EL (cell line): Measurements from ENCODE around the gene PRR30.
A peak's percentile ranks its signal among the peaks of the same experiment; 100 is the strongest.
"Not testable (repeated sequence)": the region's sequence is repeated elsewhere in the genome, so short reads cannot be mapped to it uniquely, and the experiment has no call there.

Experiments used
- DNase-seq: peaks from one replicate; pipeline ENCODE4 v3.0.0-alpha.2; 2016

Gene PRR30

GRCh38 chr2:27127883-27128667, 11.1 kb downstream of the PRR30 start:
- no peak for DNase-seq

- DNase-seq: no peak
These were observed 12.9 kb downstream of the PRR30 start for GRCh38 chr2:27126252-27126710.

GRCh38 chr2:27125104-27125503, 14.1 kb downstream of the PRR30 start:
- no peak for DNase-seq

- peak; percentile 15 for DNase-seq
These were observed 15.7 kb downstream of the PRR30 start, which contains the start of gene ABHD1 for GRCh38 chr2:27123302-27124150. Gene ABHD1, plus strand, starts transcription at chr2:27123815. Its CDS starts 134 bp downstream, at chr2:27123949.

- no peak for DNase-seq
These were observed 16.4 kb downstream of the PRR30 start for GRCh38 chr2:27122791-27123190.

- DNase-seq: no peak
These were observed 17.3 kb downstream of the PRR30 start for GRCh38 chr2:27121906-27122305.

GRCh38 chr2:27119330-27119670, 19.9 kb downstream of the PRR30 start:
- not testable (repeated sequence) for DNase-seq

- no peak for DNase-seq
These were observed 20.5 kb downstream of the PRR30 start, which contains the start of gene CGREF1 for GRCh38 chr2:27118525-27119329. Gene CGREF1, minus strand, starts transcription at chr2:27119128. Its CDS starts 14,762 bp downstream, at chr2:27104366.

GRCh38 chr2:27117995-27118524, 21.1 kb downstream of the PRR30 start:
- DNase-seq: no peak

GRCh38 chr2:27115519-27115918, 23.7 kb downstream of the PRR30 start:
- no peak for DNase-seq

- not testable (repeated sequence) for DNase-seq
These were observed 27.7 kb downstream of the PRR30 start for GRCh38 chr2:27111392-27112078.

GRCh38 chr2:27110603-27111352, 28.4 kb downstream of the PRR30 start:
- DNase-seq: not testable (repeated sequence)

GRCh38 chr2:27109083-27109482, 30.1 kb downstream of the PRR30 start:
- no peak for DNase-seq

- DNase-seq: no peak
These were observed 31.0 kb downstream of the PRR30 start for GRCh38 chr2:27108221-27108620.

GRCh38 chr2:27105981-27106380, 33.2 kb downstream of the PRR30 start:
- no peak for DNase-seq

- no peak for DNase-seq
These were observed 36.9 kb downstream of the PRR30 start for GRCh38 chr2:27102329-27102728.

GRCh38 chr2:27100036-27100435, 39.2 kb downstream of the PRR30 start:
- DNase-seq: no peak

GRCh38 chr2:27099334-27099955, 39.8 kb downstream of the PRR30 start:
- no peak for DNase-seq

GRCh38 chr2:27097341-27097740, 41.9 kb downstream of the PRR30 start:
- no peak for DNase-seq

- DNase-seq: no peak
These were observed 42.4 kb downstream of the PRR30 start for GRCh38 chr2:27096748-27097297.
